HG03520 (cell line): Measurements from ENCODE around the gene RCBTB2.

ENCODE experiments used
- ATAC-seq: cut with Tn5 transposase; IDR thresholded peaks from one replicate; pipeline ENCODE4 v1.9.1; 2021; ENCODE audit warnings: mild to moderate bottlenecking, moderate library complexity; ENCODE audit not compliant: unreplicated experiment

The RCBTB2 gene

GRCh38 chr13:48564056-48564455 is 31.2 kb upstream of the RCBTB2 start:
- no peak for ATAC-seq

DNA sequence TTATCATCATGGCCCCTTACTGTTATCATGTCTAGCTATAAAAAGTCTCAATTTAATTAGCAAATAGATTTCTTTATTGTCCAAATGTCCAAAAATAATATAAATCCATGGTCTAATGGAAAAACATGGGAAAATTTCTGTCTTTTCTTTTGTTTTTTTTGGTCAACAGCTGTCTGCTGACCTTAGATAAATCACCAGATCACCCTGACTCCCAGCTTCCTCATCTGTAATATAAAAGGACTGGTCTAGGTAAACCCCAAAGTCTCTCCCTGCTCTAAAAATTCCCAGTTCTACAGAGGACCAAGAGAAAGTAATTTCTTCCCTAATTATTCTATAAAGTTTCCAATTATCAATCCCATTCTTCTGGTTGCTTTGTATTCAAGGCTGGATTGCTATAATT is 30.7 kb upstream of the RCBTB2 start:
- no peak for ATAC-seq

GRCh38 chr13:48562296-48563066 is 29.6 kb upstream of the RCBTB2 start:
- ATAC-seq = peak; percentile 98

GRCh38 chr13:48561466-48562235 is 28.8 kb upstream of the RCBTB2 start:
- ATAC-seq = peak; percentile 9

DNA sequence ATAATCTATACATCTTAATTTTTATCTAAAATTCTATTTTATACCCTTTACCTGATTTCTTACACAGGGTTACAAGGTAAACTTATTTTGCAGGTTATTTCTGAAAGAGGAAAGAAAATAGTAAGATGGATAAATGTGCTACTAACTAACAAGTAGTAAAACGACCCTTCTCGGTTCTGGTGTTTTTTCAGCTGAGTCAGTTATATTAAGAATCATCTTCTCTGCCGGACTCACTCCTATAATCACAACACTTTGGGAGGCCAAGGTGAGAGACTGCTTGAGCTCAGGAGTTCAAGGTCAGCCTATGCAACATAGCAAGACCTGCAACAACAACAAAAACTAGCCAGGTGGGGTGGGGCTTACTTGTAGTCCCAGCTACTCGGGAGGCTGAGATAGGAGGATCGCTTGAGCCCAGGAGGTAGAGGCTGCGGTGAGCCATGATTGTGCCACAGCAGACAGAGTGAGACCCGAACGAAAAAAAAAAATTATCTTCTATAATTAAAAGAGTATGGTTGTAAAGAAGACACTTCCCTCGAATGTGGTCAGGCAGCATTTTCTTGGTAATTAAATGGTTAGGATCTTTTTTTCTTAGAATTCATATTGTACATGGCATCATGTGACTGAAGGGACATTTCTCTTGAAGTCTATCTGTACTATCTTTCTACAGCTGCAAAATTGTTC is 27.9 kb upstream of the RCBTB2 start:
- ATAC-seq = no peak

GRCh38 chr13:48559638-48560320 is 26.9 kb upstream of the RCBTB2 start:
- ATAC-seq = no peak

DNA sequence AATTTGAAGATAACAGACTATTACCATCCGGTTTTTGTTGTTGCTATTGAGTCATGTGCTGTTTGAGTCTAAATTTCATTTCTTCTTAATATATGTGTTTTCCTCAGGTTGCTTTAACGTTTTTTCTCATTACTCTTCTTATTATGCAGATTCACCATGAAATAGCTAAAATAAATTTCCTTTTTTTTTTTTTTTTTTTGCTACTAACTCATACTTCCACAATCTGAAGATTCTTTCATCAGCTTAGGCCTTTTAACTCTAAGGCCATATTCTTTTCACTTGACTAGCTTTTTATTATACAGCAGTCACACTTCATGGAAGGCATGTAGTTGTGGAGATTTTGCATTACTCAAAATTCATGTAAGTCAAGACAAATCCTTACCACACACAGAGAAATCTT is 23.9 kb upstream of the RCBTB2 start:
- no peak for ATAC-seq

DNA sequence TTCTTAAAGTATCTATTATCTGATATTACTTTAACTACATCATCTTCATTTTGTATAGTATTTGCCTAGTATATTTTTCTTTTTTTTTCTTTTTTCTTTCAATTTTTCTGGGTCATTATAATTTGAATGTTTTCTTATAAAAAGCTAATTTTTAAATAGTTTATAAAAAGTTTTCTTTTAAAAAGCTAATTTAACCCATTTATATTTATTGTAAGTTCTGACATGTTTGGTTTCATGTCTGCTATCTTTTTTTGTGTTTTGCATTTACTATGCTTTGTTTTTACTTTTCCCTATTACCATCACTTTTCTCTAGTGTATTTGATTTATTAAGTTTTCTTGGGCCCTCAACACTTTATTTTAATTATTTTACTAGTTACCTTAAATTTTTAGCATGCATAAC is 22.6 kb upstream of the RCBTB2 start:
- no peak for ATAC-seq

- no peak for ATAC-seq
Observed at GRCh38 chr13:48551329-48551728, 18.4 kb upstream of the RCBTB2 start.

GRCh38 chr13:48549658-48550057 is 16.8 kb upstream of the RCBTB2 start:
- ATAC-seq = no peak

DNA sequence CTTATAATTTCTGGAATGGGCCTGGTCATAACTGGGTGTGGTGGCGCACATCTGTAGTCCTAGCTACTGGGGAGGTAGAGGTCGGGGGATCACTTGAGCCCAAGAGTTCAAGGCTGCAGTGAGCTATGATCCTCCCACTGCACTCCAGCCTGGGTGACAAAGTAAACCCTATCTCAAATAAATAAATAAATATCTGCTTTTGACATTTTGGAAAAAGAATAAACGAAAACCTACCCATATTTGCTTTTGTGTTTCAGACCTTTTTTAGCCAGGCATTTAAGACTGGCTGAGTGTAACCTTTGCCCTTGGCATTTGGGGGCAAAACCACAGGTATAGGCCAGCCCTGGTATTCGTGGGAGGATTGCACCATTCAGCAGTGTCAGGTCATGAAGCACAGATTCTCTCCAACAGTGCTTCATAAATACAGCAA is 14.8 kb upstream of the RCBTB2 start:
- no peak for ATAC-seq

GRCh38 chr13:48545608-48546007 is 12.7 kb upstream of the RCBTB2 start:
- no peak for ATAC-seq

- no peak for ATAC-seq
Observed at GRCh38 chr13:48542581-48543341, 9.9 kb upstream of the RCBTB2 start.

GRCh38 chr13:48542138-48542537 is 9.3 kb upstream of the RCBTB2 start:
- ATAC-seq = no peak

- no peak for ATAC-seq
Observed at GRCh38 chr13:48539550-48539949, 6.7 kb upstream of the RCBTB2 start.

GRCh38 chr13:48536621-48537250 is 3.9 kb upstream of the RCBTB2 start:
- ATAC-seq = no peak

DNA sequence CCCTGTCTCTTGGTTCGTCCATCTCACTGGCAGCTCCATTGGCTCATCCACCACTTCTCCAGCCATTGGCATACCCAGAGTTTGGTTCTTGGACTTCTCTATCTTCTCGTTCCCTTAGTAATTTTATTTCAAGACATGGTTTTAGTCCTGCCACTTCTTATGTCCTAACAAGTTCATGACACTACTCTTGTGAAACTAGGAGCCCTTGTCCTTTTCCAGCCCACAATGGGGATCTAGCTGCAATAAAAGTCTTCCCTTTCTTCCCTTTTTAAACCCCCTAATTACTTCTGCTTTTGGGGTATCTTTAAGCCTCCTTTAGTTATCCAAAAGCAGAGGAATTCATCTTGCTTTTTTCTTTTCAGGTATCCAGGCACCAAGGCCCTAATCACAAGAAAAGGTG is 2.9 kb upstream of the RCBTB2 start:
- ATAC-seq = no peak

GRCh38 chr13:48534911-48535501 is 2.1 kb upstream of the RCBTB2 start:
- no peak for ATAC-seq

DNA sequence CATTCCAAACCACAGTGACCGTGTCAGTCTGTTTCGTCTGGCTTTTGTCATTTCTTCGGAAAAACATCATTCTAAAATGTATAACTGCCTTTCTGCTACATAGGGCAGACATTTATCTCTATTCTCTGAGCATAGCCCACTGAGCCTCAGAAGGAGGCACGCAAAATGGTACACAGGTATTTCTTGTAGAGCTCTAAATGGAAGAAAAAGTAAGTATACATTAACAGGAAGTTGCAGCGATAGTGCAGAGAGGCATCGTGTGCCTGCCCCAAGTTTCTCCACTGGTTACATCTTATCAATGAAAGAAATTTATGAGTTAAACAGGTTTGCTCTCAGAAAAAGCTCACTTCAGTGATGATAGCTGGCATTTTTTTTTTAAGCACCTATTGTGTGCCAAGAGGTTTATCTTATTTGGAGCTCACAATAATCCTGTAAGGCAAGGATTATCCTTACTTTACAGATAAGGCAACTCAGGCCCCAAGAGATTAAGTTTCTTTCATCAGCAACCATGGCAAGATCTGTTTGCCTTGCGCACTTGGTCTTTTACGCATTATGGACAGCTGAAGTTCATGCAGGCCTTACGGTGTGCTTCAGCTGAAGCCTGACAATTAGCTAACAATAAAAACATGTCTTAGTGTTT is 1.2 kb upstream of the RCBTB2 start:
- no peak for ATAC-seq
